Lung (tissue), 12 donors: ENCODE results near the gene LRRFIP2. TPM values are rescaled to one million over a fixed set of nuclear protein-coding genes. Genes with fewer than 3 reads are reported as not detected.

ENCODE experiments used
- ATAC-seq: fragments of 200-7000 bp; cut with Tn5 transposase; one replicate; pipeline ENCODE4 v1.9.1; 2020; ENCODE audit warnings: moderate number of reproducible peaks; ENCODE audit not compliant: insufficient read depth, low FRiP score
- DNase-seq, 3 donors: peaks; one replicate each; pipeline ENCODE4 v3.0.0-alpha.2; 2013 to 2017
- H3K27ac ChIP-seq, 2 donors: one replicate each; pipeline ENCODE4 v1.5.1; 2013; ENCODE audit warnings: mild to moderate bottlenecking in 2 of 2, moderate library complexity in 2 of 2, control low read depth in 1 of 2, inconsistent platforms in 1 of 2, low read depth in 1 of 2, low read length in 1 of 2
- H3K27me3 ChIP-seq, 3 donors: one replicate each; pipeline ENCODE4 v1.5.1; 2013; ENCODE audit warnings: low read length in 2 of 3; ENCODE audit not compliant: control insufficient read depth in 3 of 3, insufficient read depth in 3 of 3
- H3K36me3 ChIP-seq, 4 donors: one replicate each; pipeline ENCODE4 v1.5.1; 2013; ENCODE audit warnings: low read length in 4 of 4, mild to moderate bottlenecking in 1 of 4, moderate library complexity in 1 of 4; ENCODE audit not compliant: control insufficient read depth in 4 of 4, insufficient read depth in 4 of 4
- H3K4me1 ChIP-seq, 5 donors: one replicate each; pipeline ENCODE4 v1.5.1; 2013; ENCODE audit warnings: low read length in 5 of 5, mild to moderate bottlenecking in 2 of 5, moderate library complexity in 1 of 5; ENCODE audit not compliant: control insufficient read depth in 5 of 5, insufficient read depth in 5 of 5
- H3K4me3 ChIP-seq: one replicate; pipeline ENCODE4 v1.5.1; 2013; ENCODE audit warnings: mild to moderate bottlenecking, control low read depth, moderate library complexity
- H3K9ac ChIP-seq, 2 donors: one replicate each; pipeline ENCODE4 v1.5.1; 2013; ENCODE audit warnings: low read length in 2 of 2, control low read depth in 1 of 2; ENCODE audit not compliant: insufficient read depth in 1 of 2
- H3K9me3 ChIP-seq, 4 donors: one replicate each; pipeline ENCODE4 v1.5.1; 2013; ENCODE audit warnings: low read length in 3 of 4, mild to moderate bottlenecking in 1 of 4, moderate library complexity in 1 of 4; ENCODE audit not compliant: control insufficient read depth in 4 of 4, insufficient read depth in 3 of 4
- WGBS, 2 donors: extraction: QIAGEN DNeasy Blood & Tissue Kit; methylation state at CpG; one replicate each; pipeline ENCODE4 v1.1.7; 2013; 5-methylcytosine and 5-hydroxymethylcytosine counted together
- polyA plus RNA-seq, 2 donors: library from polyadenylated mRNA; stranded (reverse); fragments of 200-250 nt; gene quantifications; one replicate each; pipeline ENCODE4 v1.2.1, GENCODE V29; 2013
- total RNA-seq, 2 donors: library from RNA; depleted of rRNA in 1 of 2; stranded (reverse); fragments of >200 nt in 1 of 2; gene quantifications; one replicate each; pipeline ENCODE4 v1.2.1, GENCODE V29; 2014 to 2021
- TF ChIP-seq, protein P1 (sequence below): IDR thresholded peaks from 2 replicates; pipeline ENCODE4 v1.5.1; 2012; ENCODE audit warnings: mild to moderate bottlenecking; ENCODE audit errors: control extremely low read depth, extremely low read depth
- donor health status: control.
- donor health status: control.
- donor health status: Bipolar disorder and iron deficiency.
- donor health status: healthy.
- donor health status: DM: yes; HTN: yes; CAD: no.

Gene LRRFIP2
- total and polyA plus RNA-seq, 4 donors: 24.8 to 106 (median 44.6) TPM

DNA sequence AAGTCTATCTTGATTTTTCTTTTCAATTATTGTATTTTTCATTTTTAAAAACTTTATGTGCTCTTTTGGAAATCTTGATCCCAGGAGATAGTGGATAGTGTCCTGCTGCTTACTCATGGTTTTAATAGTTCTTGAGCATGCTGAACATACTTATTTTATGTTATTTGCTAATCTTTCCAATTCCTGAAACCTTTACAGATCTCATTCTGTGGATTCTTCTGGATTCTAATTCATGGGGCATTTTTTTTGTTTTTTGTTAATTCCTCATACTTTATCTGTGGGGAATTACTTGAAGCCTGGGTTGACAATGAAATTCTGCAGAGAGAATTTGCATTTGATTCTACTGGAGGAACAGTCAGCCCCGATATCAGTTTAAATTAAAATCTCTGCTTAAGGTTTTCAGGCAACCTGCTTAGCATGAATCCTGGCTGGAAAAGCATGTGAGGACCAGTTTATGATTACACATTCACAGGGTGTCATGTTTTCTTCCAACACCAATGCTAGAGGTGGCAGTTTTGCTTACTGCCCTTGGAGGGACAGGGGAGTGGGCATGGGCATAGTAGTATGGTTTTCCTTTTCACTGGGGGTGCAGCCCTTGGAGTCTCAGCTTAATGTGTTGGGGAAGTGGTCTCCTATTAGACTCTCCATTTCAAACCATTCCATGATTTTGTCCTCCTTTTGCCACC is 135.1 kb downstream of the LRRFIP2 start:
- Histone ChIP-seq H3K27me3 (no peaks in the 10 kb centered on the region), H3K4me3 (no peak overlapping the region), H3K27ac (no peak overlapping the region), H3K36me3 (peaks cover 13 to 37% (median 24%) of the 10 kb centered on the region in 4 donors), H3K9me3 (peaks cover 0 to 8% (median 3%) of the 10 kb centered on the region in 4 donors), H3K4me1 (peaks cover 0 to 11% (median 9%) of the 10 kb centered on the region in 5 donors), H3K9ac (no peak overlapping the region)
- DNase-seq: no peak
- 95 to 97% methylated on average over 1 of the region's 1 CpG for WGBS, 2 donors
- ATAC-seq: no peak
- TF ChIP-seq, protein P1, sequence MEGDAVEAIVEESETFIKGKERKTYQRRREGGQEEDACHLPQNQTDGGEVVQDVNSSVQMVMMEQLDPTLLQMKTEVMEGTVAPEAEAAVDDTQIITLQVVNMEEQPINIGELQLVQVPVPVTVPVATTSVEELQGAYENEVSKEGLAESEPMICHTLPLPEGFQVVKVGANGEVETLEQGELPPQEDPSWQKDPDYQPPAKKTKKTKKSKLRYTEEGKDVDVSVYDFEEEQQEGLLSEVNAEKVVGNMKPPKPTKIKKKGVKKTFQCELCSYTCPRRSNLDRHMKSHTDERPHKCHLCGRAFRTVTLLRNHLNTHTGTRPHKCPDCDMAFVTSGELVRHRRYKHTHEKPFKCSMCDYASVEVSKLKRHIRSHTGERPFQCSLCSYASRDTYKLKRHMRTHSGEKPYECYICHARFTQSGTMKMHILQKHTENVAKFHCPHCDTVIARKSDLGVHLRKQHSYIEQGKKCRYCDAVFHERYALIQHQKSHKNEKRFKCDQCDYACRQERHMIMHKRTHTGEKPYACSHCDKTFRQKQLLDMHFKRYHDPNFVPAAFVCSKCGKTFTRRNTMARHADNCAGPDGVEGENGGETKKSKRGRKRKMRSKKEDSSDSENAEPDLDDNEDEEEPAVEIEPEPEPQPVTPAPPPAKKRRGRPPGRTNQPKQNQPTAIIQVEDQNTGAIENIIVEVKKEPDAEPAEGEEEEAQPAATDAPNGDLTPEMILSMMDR: no peak

DNA sequence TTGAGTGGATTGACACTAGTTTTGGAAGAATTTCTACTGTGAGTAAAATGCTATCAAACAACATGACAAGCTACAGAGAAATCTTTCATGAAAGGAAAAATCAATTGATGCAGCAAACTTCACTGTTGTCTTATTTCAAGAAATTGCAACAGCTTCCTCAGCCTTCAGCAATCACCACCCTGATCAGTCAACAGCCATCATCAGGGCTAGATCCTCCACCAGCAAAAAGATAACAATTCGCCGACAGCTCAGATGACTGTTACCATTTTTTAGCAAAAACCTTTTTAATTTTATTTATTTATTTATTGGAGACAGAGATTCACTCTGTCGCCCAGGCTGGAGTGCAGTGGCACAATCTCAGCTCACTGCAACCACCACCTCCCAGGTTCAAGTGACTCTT is 137.0 kb downstream of the LRRFIP2 start:
- TF ChIP-seq, protein P1: no peak
- peaks cover 0 to 21% (median 12%) of the 10 kb centered on the region in 5 donors for H3K4me1 ChIP-seq
- no peaks in the 10 kb centered on the region for H3K27me3 ChIP-seq
- peaks cover 0 to 8% (median 3%) of the 10 kb centered on the region in 4 donors for H3K9me3 ChIP-seq
- ATAC-seq (no peak), DNase-seq (no peak)
- WGBS, 2 donors: 95 to 97% methylated on average over 3 of the region's 3 CpGs
- no peak overlapping the region for H3K4me3 ChIP-seq
- peaks cover 15 to 35% (median 23%) of the 10 kb centered on the region in 4 donors for H3K36me3 ChIP-seq
- H3K27ac ChIP-seq: no peak overlapping the region
- H3K9ac ChIP-seq: no peak overlapping the region

- no peaks in the 10 kb centered on the region for H3K27me3 ChIP-seq
- TF ChIP-seq, protein P1: no peak
- DNase-seq (peak; percentile 43 to 84 (median 73)), ATAC-seq (peak; percentile 44)
- H3K4me3 ChIP-seq: no peak overlapping the region
- peaks cover 0 to 38% (median 22%) of the 10 kb centered on the region in 5 donors for H3K4me1 ChIP-seq
- peaks cover 13 to 38% (median 22%) of the 10 kb centered on the region in 4 donors for H3K36me3 ChIP-seq
- peak overlapping the region in 1 of 2 donors; percentile 40 for H3K27ac ChIP-seq
- no peak overlapping the region for H3K9ac ChIP-seq
- H3K9me3 ChIP-seq: peaks cover 0 to 8% (median 3%) of the 10 kb centered on the region in 4 donors
- 87 to 90% methylated on average over 10 of the region's 10 CpGs for WGBS, 2 donors
Measured at GRCh38 chr3:37032961-37033360, 141.4 kb downstream of the LRRFIP2 start.
